ENCODE measurements around the gene C2CD4D. TPM values are rescaled to one million over a fixed set of nuclear protein-coding genes. Genes with fewer than 3 reads are reported as not detected.

Gene C2CD4D
- total RNA-seq, 4 donors from 2014 or later, result not detected

DNA sequence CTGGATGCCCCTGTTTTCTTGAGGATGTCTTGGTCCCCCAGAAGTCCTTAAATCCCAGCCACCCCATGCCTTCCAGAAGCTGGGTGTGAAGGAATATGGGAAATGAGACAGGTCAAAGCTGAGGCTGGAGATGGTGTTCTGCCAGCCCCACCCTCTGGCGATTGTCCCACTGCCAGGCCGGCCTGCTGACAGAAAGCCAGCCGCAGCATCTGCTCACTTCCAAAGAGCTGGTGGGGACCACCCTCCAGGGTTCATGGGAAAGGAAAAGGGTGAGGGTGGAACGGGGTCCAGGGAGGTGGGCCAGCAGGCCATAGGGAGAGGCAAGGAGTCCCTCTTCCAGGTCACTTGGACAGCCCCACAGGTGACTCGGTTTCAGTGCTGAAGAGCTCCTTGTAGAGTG is 32.5 kb downstream of the C2CD4D start:
- DNase-seq, result no peak

DNA sequence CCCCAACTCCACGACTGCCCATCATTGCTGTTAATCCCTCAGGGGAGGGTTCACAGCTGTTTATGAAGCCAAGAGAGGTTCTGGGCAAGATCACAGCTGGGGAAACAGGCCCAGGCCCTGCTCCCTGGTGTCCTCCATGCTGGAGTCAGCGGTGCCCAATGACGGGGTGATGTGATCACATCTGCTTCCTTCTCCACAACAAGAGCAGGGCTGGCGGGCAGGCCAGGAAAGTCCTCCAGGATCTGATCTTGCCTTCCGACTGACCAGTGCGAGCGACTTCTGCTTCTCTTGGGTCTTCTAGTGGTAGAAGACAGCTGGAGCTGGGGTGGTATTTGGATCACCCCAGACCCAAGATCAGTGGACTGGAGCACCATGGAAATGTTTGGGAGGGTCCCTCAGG is 33.5 kb downstream of the C2CD4D start:
- H3K4me1 ChIP-seq, result no peaks in the 10 kb centered on the region
- TF ChIP-seq, protein P1, sequence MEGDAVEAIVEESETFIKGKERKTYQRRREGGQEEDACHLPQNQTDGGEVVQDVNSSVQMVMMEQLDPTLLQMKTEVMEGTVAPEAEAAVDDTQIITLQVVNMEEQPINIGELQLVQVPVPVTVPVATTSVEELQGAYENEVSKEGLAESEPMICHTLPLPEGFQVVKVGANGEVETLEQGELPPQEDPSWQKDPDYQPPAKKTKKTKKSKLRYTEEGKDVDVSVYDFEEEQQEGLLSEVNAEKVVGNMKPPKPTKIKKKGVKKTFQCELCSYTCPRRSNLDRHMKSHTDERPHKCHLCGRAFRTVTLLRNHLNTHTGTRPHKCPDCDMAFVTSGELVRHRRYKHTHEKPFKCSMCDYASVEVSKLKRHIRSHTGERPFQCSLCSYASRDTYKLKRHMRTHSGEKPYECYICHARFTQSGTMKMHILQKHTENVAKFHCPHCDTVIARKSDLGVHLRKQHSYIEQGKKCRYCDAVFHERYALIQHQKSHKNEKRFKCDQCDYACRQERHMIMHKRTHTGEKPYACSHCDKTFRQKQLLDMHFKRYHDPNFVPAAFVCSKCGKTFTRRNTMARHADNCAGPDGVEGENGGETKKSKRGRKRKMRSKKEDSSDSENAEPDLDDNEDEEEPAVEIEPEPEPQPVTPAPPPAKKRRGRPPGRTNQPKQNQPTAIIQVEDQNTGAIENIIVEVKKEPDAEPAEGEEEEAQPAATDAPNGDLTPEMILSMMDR (IDR thresholded peaks at IDR 0.05), result no peak
- TF ChIP-seq POLR2A (IDR thresholded peaks at IDR 0.05), result no peak
- no peaks in the 10 kb centered on the region for H3K36me3 ChIP-seq
- DNase-seq, result no peak
- H3K4me3 ChIP-seq, result no peak overlapping the region
- no peaks in the 10 kb centered on the region for H3K27me3 ChIP-seq
- intact Hi-C loops (cut with DNase I; ENCODE audit: low total_unique reads), result no loop called here
- no peak overlapping the region for H3K27ac ChIP-seq
- H3K9me3 ChIP-seq, result no peaks in the 10 kb centered on the region

More for the DNA sequence above, 32.5 kb downstream of the C2CD4D start:
- Histone ChIP-seq H3K4me3 (no peak overlapping the region), H3K36me3 (no peaks in the 10 kb centered on the region), H3K4me1 (no peaks in the 10 kb centered on the region), H3K9me3 (no peaks in the 10 kb centered on the region), H3K27me3 (no peaks in the 10 kb centered on the region), H3K27ac (no peak overlapping the region)
- TF ChIP-seq, protein P1 (IDR thresholded peaks at IDR 0.05), result no peak
- TF ChIP-seq POLR2A (IDR thresholded peaks at IDR 0.05), result no peak
- intact Hi-C loops (cut with DNase I; ENCODE audit: low total_unique reads), result no loop called here

DNA sequence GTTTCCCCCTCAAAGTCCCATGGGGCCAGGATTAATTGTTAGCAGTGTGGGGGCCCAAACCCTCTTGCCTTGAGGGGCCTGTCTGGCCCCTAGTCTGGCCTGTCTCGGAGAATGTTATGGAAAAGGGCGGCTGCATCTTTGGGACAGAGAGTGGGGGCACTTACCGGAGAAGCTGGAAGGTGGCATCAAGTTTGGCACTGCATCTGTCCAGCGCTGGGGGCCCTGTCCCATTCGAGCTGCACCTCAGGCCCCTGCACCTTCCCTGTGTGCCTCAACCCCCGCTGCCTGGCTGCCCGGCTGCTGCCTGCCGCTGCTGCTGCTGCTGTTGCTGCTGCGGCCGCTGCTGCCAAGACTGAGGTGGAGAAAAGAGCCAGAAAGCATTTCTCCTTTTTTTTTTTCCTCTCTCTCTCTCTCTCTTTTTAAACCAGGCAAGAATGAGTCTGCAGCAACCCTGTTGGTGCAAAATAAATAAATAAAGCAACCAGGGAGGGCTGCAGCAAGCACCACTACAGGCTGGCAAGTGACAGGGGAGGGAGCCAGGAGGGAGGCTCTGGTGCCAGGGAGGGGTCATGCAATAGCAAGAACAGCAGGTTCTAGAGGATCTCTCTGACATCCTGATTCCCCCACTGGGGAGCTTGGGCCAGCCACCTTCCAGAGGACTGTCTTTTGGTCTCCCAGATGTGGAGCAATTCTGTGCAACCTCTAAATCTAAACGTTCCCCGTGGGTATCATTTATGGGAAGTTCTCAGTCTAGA is 34.4 kb downstream of the C2CD4D start, which contains the start of gene LINGO4:
Gene LINGO4 (minus strand): TSS at position 354 of the 755 bp plus-strand sequence. CDS start 2,715 bp downstream, outside the sequence.
- intact Hi-C loops (cut with DNase I; ENCODE audit: low total_unique reads), result no loop called here
- Histone ChIP-seq H3K27ac (no peak within 1 kb of the TSS), H3K9me3 (no peaks in the 10 kb centered on the region), H3K4me3 (no peak within 1 kb of the TSS), H3K36me3 (no peaks in the 10 kb centered on the region), H3K4me1 (no peaks in the 10 kb centered on the region), H3K27me3 (no peaks in the 10 kb centered on the region)
- no peak for DNase-seq
- TF ChIP-seq, protein P1 (IDR thresholded peaks at IDR 0.05), result no peak
- no peak for TF ChIP-seq POLR2A (IDR thresholded peaks at IDR 0.05)

DNA sequence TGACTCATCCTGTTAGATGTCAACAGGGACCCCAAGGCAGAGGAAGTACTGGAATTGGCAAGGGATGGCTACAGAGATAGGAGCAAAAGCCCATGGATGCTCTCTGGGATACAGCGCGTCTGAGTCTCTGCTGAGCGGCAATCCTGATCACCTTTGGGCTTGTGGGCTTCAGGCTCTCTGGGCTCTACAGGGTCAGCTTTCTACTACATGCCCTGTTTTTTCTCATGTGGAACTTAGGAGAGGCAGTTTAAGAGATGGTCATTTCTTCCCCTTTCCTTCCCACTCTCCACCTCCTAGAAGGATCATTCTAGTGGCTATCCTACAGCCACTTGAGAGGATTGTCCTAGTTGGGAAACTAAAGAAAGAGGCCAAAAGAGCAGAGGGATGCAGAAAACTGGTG is 35.7 kb downstream of the C2CD4D start:
- Histone ChIP-seq H3K9me3 (no peaks in the 10 kb centered on the region), H3K36me3 (no peaks in the 10 kb centered on the region), H3K27ac (no peak overlapping the region), H3K4me3 (no peak overlapping the region), H3K4me1 (no peaks in the 10 kb centered on the region), H3K27me3 (no peaks in the 10 kb centered on the region)
- TF ChIP-seq, protein P1 (IDR thresholded peaks at IDR 0.05), result no peak
- TF ChIP-seq POLR2A (IDR thresholded peaks at IDR 0.05), result no peak
- no peak for DNase-seq
- intact Hi-C loops (cut with DNase I; ENCODE audit: low total_unique reads), result no loop called here

DNA sequence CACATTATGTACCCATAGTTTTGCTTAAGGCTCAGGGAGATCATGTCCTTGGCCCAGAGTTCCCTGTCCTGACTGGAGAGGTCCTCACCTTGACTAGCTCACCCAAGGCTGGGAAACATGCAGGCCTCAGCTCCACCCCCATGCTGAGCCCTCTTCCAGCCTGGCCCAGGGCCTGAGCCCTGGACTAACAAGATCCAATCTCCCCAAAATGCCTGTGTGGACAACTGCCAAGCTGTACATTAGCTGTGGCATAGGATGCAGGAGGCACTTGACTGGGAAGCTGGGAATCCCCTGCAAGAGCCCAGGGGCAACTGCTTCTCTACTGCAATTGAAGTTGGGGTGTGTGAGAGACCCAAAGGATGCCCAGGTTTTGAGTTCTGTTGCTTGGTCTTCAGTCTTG is 36.5 kb downstream of the C2CD4D start:
- Histone ChIP-seq H3K27me3 (no peaks in the 10 kb centered on the region), H3K9me3 (no peaks in the 10 kb centered on the region), H3K27ac (no peak overlapping the region), H3K4me1 (no peaks in the 10 kb centered on the region), H3K4me3 (no peak overlapping the region), H3K36me3 (no peaks in the 10 kb centered on the region)
- no peak for TF ChIP-seq POLR2A (IDR thresholded peaks at IDR 0.05)
- TF ChIP-seq, protein P1 (IDR thresholded peaks at IDR 0.05), result no peak
- intact Hi-C loops (cut with DNase I; ENCODE audit: low total_unique reads), result no loop called here
- no peak for DNase-seq

Data from uterus (tissue), 4 donors.